NCI-H446 treated with DMSO at 0.1 percent for 48 hours (cell line): ENCODE measurements around the gene DENR.
"Not testable (repeated sequence)": the region's sequence is repeated elsewhere in the genome, so short reads cannot be mapped to it uniquely, and the experiment has no call there.

Source experiments
- DNase-seq: peaks from one replicate; lab custom pipeline; 2025; lab: John Stamatoyannopoulos, UW

DENR gene

DNA sequence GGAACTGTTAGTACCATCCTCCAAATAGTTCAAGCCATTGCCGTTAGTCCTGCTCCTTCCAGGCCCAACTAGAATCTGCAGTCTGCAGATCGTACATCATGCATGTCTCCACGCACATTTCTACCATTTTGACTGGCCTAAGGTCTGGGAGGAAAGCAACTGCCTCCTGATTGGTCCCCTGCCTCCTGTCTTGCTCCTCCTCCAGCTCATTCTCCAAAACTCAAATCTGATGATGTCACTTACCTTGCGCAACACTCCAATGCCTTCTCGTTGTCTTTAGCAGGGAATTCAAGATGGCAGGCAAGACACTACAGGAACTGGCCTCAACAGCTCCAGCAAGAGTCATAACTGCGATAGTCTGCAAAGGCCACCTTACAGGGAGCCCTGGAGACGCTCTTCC, 12.3 kb upstream of the DENR start:
- no peak for DNase-seq

DNA sequence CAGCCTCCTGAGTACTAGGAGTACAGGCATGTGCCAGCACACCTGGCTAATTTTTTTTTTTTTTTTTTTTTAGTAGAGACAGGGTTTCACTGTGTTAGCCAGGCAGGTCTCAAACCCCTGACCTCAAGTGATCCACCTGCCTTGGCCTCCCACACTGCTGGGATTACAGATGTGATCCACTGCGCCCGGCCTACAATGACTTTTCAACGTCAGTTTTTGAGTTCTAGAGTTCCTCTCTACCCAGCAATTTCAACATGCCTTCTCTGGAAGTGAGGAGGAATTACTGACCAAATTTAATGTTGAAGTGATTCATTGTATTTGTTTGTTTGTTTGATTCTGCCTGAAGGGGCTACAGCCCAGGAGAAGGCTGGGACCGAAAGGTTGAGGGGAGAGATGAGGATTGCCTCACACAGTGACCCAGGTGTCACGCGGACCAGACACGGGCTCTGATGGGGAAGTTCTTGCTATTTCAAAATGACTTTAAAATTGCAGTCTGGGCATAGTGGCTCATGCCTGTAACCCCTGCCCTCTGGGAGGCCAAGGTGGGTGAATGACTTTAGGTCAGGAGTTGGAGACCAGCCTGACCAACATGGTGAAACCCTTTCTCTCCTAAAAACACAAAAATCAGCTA, 8.6 kb upstream of the DENR start:
- DNase-seq, result no peak

DNA sequence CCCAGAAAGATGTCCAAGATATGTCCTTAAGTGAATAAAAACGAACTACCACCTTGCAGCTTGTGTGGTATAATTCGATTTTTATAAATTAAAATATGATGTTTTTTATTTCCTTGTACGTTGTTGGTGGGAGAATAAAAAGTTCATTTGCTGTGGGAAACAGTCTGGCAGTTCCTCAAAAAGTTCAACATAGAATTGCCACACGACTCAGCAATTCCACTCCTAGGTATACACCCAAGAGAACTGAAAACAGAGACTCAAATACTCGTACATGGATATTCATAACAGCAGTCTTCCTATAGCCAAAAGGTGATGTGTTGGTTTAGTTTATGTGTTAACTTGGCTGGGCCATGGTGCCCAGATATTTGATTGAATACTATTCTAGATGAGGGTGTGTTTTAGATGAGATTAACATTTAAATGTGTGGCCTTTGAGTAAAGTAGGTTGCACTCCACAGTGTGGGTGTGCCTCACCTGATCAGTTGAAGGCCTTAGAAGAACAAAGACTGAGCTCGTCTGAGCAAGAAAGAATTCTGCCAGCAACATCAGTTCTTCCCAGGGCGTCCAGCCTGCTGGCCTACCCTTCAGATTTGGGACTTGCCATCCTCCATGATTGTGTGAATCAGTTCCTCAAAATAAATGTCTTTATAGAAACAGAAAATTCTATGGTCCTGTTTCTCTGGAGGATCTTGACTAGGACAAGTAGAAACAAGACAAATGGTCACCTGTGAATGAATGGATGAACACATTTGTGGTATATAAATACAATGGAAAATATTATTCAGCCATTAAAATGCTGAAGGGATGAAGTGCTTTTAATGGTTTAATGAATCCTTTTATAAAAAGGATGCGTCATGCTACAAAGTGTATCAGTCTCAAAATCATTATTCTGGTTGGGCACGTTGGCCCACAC, 5.1 kb upstream of the DENR start:
- no peak for DNase-seq

DNA sequence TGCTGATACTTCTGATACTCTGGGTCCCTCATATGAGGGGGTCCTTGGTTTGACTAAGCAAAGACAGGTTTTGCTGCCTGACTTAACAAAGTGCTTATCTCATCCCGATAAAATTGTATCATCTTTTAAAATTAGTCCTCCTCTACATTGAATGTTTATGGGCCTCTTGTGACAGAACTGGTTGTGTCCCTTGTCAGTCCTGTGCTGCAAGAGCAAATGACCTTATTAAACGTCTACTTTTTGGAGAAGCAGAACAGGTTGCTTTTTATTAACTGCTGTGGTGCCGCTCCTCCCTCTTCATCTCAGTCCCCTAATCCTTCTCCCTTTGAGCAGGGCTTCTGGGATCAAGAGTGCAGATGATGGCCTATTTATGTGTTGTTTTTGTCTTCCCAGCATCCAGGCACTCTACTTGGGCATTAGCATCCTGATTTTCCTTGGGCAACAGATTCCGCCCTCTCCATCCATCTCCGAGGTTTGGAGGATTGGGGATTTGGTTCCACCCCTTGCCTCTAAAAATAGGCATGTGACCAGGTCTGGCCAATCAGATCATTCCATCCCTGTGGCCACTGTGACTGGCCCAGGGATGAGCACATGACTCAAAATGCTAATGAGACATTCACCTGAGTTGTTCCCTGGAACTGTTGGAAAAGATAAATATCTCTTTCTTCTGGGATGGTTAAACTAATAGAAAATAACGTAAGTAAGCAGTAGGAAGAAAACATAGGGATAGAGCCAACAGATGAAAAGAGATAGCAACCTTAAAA, 2.9 kb upstream of the DENR start:
- DNase-seq, result no peak

DNA sequence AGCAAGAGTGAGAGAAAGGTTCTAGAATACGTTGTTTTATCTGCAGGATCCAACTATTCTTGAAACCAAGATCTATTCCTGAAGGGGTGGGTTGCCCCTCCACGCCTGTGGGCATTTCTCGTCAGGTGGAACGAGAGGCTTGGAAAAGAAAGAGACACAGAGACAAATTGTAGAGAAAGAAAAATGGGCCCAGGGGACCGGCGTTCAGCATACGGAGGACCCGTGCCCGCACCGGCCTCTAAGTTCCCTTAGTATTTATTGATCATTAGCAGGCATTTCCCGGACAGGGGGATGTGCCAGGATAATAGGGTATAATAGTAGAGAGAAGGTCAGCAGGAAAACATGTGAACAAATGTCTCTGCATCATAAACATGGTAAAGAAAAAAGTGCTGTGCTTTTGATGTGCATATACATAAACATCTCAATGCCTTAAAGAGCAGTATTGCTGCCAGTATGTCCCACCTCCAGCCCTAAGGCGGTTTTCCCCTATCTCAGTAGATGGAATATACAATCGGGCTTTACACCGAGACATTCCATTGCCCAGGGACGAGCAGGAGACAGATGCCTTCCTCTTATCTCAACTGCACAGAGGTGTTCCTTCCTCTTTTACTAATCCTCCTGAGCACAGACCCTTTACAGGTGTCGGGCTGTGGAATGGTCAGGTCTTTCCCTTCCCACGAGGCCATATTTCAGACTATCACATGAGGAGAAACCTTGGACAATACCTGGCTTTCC, 1.7 kb upstream of the DENR start:
- not testable (repeated sequence) for DNase-seq

DNA sequence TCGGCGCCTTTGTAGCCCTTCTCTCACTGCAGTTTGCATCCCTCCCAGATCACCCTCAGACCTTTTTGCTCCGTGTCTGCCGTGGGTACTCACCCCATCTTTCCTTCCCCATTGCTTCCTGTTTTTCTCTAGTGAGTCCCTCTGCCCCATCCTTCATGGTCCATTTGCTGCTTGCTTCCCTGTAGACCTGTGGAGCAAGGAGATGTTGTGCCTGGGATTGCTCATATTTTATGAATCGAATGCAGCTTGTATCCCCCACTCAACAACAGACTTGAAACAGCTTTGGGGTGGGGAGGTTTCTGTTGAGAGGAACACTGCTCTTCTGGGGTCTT, 661 bp downstream of the DENR start:
- DNase-seq, result no peak

DNA sequence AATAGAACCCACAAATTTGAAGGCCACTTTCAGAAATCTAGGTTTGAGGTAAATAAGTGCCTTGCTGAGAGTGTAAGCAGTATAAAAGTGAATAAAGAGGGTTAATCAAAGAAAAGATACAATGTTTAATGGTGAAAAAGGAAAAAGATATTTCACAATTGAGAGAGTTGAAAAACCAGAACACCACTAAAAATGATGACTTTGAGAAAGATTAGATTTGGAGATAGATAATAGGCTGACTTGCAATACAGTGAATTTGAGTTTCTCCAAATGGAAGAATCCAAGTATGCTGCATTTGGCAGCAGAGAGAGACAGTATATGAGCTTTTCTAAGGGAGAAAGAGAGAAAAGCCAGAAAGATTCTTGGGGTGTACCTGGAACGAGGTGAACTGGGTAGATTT, 2.2 kb downstream of the DENR start:
- DNase-seq, result no peak

DNA sequence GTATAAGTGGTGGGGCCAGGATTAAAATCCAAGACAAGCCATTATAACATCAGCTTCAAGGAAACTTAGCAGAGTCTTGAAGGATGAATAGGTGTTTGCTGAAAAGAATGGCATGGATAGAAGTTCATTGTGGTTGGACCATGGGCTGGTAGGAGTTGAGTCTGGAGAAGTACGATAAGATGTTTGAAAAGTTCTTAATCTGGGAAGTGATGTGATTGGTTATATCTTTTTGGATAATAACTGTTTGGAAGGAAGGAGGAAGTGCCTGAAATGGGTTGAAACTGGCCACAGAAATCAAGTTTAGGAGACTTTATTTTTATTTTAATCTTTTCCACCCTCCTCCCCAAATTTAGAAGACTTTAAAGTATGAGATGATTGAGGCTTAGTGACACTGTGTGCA, 4.9 kb downstream of the DENR start:
- no peak for DNase-seq

DNA sequence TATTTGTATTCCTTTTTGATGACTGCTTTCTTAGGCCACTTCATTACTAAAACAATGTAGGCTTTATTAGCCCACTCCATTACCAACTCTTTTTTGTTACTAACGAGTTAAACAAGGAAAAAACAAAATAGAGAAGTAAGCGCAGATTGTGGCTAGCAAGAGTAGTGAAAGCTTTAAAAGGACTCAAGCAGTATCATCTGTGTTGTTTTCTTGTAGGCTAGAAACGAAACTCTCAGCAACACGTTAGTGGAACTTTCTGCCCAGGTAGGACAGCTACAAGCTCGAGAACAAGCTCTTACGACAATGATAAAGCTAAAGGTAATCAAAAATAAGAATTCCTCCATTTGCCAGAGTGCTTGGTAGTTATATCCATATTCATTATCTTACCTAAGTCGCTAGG, 32.9 kb downstream of the DENR start:
- DNase-seq, result no peak

DNA sequence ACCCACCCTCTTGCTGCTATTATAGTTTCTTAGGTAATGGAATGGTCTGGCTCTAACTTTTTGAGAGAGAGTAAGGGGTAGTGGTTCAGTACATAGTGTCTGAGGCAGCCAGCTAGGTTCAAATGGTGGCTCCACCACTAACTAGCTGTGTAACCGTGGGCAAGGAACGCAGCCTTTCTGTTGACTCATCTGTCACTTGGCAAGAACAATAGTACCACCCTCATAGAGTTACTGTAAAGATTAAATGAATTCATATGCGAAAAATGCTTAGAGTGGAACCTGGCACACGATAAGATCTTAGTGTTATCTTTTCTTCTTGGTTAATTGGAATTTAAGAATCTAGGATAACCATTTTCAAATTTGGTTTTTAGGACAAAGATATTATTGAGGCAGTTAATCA, 35.8 kb downstream of the DENR start:
- DNase-seq, result no peak

DNA sequence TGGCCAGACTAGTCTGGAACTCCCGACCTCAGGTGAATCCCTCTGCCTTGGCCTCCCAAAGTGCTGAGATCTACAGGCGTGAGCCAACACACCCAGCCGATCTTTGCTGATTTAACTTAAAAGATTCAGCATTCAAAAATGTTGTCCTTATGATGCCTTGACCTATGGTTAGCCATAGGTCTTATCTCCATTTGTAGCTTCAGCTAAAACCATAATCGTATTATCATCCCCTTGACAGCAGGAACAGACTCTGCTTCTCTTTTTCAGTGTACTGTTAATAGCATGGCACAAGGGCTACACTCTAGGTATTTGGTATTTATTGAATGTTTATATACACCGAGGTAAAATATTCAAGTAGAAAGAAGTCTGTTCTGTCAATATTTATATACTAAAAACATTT, 37.0 kb downstream of the DENR start:
- no peak for DNase-seq

DNA sequence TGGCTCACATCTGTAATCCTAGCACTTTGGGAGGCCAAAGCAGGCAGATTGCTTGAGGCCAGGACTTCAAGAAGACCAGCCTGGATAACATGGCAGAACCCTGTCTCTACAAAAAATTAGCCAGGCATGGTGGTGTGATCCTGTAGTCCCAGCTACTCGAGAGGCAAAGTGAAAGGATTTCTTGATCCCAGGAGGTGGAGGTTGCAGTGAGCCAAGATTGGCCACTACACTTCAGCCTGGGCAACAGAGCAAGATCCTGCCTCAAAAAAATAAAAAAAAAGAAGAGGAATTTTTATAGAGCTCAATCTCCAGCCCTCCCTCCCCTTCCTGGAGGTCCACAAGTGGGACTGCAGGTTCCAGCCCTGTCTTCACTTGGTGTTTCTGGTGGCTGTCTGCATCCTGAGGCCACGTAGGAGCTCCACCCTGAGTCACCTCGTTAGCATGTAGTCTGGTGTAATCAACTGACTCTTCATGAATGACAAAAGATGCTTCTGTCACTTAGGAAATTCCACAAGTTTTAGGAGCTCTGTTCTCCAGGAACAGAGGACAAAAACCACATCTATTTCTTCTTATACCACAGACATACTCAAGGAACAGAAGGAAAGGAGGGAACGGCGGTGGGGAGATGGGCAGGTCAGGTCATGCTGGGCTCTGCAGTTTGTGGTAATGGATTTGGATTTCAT, 37.9 kb downstream of the DENR start:
- DNase-seq, result no peak

DNA sequence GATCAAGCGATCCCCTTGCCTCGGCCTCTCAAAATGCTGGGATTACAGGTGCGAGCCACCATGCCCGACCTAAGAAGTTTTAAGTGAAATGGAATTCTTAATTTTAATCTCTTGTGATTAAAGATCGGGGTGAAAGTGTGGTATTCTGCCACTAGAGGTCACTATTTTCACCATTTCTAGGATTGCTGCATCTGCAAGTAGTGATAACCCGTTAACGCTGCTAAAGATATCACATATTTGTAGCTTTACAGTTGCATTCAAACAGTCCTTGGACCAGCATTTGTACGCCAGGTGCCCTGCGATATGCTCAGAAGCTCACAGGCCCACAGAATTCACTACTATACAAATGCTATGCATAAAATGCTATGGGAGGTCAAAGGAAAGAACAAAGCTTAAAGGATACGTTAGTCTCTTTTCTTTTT, 41.1 kb downstream of the DENR start:
- DNase-seq, result peak; percentile 26

DNA sequence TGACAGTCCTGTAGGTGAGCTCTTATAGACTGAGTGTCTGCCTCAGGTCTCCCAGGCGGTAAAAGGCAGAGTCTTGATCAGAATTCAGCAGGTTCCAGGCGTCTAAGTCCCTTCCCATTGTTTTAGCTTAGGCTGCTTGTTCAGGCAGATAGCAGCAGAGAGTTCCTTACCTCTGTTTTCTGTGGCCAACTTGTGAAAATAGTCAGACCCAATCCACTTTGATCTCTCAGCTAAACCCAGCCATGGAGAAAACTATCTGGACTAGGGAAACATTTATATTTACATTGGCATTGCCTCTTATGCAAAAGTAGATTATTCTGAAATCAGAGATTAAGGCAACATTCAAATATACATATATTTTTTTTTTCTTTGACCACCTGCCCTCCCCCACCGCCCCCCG, 43.2 kb downstream of the DENR start:
- DNase-seq, result no peak

DNA sequence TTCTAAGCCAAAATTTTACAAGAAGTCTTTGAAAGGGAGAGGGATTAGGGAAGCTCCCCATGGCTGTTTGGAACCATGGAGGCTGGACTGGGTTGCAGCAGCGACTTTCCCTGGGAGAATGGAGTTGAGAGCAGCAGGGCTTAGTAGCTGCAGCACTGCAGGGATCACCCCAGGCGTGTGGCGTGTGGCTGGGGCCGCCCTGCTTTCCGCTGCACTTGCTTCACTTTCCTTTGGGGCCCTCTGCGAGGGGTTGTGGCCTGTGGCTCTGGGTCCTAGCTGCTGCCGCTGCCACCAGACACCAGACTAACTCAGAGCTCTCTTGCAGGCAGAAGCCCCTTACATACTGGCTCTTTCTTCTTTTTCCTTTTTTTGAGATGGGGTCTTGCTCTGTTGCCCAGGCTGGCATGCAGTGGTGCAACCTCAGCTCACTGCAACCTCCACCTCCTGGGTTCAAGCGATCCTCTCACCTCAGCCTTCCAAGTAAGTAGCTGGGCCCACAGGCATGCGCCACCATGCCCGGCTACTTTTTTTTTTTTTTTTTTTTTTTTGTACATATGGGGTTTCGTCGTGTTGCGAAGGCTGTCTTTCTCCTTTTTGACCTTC, 47.1 kb downstream of the DENR start:
- DNase-seq, result no peak

DNA sequence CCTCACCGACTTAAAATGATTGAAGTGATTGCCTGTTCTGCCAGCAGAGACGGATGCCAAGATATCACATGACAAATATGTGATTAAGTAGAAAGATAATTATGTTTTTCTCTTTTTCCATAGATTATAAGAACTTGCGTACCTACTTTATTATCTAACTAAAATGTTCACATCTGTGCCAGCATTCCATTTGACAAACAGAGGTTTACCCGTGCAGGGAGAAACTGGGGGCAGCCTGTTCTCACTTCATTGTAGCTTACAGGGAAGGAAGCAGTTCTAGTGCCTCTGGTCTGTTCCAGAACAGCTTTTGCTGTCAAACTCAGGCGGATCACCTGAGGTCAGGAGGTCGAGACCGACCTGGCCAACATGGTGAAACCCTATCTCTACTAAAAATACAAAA, 51.3 kb downstream of the DENR start:
- DNase-seq, result no peak

DNA sequence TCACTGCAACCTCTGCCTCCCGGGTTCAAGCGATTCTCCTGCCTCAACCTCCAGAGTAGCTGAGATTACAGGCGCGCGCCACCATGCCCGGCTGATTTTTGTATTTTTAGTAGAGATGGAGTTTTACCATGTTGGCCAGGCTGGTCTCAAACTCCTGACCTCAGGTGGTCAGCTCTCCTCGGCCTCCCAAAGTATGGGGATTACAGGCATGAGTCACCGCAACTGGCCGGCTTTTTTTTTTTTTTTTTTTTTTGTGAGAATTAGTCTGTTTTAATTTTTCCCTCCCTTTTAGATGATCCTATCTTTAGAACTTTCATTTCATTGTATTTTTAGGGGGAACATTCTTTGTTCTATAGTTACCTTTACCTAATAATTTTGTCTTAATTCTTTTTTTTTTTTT, 52.3 kb downstream of the DENR start:
- DNase-seq, result not testable (repeated sequence)

DNA sequence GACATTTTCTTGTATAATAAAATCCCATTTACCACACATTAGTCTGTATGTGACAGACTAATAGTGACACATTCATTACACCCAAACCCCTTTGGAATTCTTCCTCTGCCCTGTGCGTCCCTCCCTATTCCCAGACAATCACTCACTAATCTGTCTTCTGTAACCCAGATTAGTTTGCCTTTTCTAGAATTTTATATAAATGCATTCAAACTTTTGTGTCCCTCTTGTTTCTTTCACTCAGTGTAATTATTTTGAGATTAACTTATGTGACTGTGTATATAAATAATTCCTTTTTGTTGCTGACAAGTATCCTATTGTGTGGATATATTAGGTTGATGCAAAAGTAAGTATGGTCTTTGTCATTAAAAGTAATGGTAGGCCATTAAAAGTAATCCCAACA, 55.0 kb downstream of the DENR start:
- DNase-seq, result no peak

DNA sequence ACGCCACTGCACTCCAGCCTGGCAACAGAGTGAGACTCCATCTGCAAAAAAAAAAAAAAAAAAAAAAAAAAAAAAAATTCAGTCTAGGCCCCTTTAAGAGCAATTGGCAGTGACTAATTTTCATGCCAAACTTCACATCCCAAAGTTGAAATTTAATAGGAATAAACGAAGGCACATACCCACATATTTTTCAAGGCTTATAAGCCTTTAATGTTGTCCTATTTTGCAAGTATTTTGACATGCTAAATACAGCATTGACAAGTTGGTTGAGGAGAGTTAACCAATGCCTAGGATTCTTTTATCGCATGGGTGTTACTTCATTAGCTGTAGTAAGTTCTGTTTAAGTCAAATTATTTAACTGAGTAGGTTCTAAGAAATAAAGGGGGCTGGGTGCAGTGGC, 59.2 kb downstream of the DENR start:
- no peak for DNase-seq

DNA sequence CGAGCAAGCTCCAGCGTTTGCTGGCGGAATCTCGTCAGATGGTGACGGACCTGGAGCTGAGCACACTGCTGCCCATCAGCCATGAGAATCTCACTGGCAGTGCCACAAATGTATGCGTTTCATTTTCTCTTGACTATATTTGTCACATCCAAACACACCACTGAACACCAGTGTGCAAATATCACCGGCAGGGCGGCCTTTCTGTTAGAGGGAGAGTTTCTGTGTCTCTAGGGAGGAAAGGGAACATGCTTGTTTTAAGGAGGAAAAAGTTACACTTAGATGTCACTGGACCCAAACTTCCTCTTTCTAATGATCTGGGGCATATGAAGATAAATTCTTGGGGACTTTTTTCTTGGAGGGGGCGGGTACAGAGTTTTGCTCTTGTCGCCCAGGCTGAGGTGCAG, 60.7 kb downstream of the DENR start:
- no peak for DNase-seq

DNA sequence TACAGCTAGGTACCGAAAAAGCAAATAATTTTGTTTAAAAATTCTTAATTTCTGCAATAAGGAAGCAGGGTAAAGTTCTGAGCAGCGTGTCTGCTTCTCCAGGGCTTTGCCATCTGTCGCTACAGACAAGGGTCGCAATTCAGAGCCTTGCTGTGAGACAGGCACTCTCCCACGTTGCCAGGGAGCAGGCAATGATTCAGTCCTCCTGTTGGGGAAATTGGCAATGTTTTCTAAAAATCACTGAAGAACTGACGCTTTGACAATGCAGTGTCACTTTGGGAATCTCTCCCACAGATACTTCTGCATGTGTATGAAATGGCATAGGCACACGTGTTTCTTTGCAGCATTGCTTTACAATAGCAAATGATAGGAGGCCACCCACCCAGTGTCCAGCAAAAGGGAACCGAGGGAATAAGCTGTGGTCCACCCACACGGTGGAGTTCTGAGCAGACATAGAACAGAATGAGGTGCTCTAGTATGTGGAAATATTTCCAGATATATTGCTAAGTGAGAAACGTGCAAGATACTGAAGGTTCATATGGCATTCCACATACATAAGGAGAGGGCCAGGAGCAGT, 66.7 kb downstream of the DENR start:
- DNase-seq, result peak; percentile 42
